Activated CD4-positive, alpha-beta T cell treated with anti-CD3 and anti-CD28 coated beads, Interleukin-2, amount 50 U/mL, for 1 hour (primary cell): Measurements from ENCODE around the gene NUDT5.
A peak's percentile ranks its signal among the peaks of the same experiment; 100 is the strongest.

Experiments
- DNase-seq: peaks from one replicate; pipeline ENCODE4 v3.0.0-alpha.2; 2020

Gene NUDT5

GRCh38 chr10:12162927-12163326 lies 32.8 kb downstream of the NUDT5 start:
- DNase-seq: no peak

- DNase-seq: no peak
These were observed 35.0 kb downstream of the NUDT5 start for GRCh38 chr10:12160664-12161063.

DNA sequence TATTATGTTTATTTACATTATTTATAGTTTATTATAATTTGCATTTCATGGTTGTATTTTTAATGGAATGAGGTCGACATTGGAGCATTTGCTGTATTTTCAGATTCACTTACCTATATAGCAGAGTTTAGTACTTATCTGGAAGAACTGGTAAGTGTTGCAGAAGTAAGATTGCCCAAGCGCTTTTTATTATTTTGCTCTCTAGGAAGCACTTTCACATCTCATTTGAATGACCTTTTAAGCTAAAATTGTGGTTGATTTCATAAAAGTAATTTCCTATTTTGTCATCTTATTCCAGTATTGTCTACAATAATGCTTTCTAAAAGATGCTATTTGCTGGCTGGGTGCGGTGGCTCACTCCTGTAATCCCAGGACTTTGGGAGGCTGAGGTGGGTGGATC lies 37.6 kb downstream of the NUDT5 start:
- no peak for DNase-seq

- DNase-seq: no peak
These were observed 39.1 kb downstream of the NUDT5 start for GRCh38 chr10:12156367-12157123.

GRCh38 chr10:12154516-12154915 lies 41.2 kb downstream of the NUDT5 start:
- no peak for DNase-seq

- DNase-seq: no peak
These were observed 45.5 kb downstream of the NUDT5 start for GRCh38 chr10:12150163-12150562.

- DNase-seq: no peak
These were observed 51.2 kb downstream of the NUDT5 start for GRCh38 chr10:12144538-12144937.

- no peak for DNase-seq
These were observed 55.7 kb downstream of the NUDT5 start for GRCh38 chr10:12140038-12140437.

DNA sequence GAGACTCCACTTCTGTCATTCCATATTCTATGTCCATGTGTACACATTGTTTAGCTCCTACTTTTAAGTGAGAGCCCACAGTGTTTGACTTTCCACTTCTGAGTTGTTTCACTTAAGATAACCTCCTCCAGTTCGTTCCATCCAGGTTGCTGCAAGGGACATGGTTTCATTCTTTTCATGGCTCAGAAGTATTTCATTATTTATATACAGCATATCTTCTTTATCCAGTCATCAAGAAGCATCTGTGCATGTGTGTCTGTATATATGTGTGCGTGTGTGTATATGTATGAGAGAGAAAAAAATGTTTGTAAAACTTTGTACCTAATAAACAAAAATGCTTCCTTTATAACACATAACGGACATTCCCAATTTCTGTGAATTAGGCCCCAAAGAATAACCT lies 60.1 kb downstream of the NUDT5 start:
- no peak for DNase-seq

GRCh38 chr10:12130237-12130872 lies 65.3 kb downstream of the NUDT5 start:
- peak; percentile 17 for DNase-seq

DNA sequence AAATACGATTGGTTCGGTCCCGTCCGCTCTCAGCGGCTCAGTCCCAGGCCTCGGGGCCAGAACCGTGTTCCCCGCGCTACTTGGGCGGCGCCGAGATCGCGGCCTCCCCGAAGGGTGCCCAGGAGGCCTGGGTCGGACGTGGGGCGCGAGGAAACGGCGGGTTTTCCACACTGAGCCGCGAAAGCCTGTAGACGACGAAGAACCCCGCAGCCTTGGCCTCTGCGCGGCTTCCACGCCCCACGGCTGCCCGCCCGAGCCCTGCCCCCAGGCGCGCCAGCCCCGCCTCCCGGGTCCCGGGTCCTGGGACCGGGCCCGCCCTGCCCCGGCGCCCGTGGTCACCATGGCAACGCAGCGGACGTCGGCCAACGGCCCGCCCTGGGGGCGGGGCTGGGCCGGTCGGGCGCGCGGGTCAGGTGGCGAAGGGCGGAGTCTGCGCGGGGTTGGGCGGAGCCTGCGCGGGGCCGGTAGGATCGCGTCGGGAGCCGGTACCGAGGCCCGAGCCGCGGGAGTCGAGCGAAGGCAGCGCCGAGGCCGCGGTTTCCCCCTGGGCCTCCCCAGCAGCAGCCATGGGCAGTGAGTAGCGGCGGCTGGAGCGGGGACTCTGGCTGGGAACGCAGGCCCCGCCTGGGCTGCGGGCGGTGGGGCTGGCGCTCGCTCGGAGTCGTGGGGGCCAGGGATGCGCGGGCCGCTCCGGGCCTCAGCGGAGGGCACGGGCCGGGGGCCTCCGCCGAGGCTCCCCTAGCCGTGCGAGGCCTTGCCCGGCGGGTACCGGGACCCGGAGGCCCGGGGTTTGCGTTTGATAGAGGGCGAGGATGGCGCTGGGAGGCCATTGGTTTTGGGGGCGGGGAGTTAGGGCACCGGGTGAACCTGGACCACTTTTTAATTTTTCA lies 66.2 kb downstream of the NUDT5 start, which contains the start of gene SEC61A2:
Gene SEC61A2 (plus strand): TSS at position 456 of the 890 bp plus-strand sequence. CDS start 111 bp downstream, at position 567.
- peak; percentile 98 for DNase-seq

DNA sequence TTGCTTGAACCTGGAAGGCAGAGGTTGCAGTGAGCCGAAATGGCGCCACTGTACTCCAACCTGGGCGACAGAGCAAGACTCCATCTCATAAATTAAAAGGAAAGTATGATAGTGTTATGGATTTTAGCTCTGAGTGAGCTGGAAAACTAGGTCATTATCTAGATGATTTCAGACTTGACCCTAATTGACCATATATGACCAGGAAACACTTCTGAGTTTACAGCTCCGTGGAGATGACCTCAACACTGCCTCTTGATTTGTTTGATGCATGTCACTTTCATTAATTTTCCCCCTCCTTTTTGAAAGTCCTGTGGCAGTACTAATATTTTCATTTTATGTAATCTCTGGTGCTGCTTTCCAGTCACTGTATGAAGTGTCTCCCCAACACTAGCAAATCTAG lies 74.0 kb downstream of the NUDT5 start:
- DNase-seq: no peak
